PC-3 (cell line): ENCODE results near the gene CLDN9. TPM values are rescaled to one million over a fixed set of nuclear protein-coding genes. Genes with fewer than 3 reads are reported as not detected.
A peak's percentile ranks its signal among the peaks of the same experiment; 100 is the strongest.

ENCODE experiments used
- ATAC-seq: fragments of 200-7000 bp; cut with Tn5 transposase; 2 replicates; pipeline ENCODE4 v1.9.1; 2020; ENCODE audit warnings: mild to moderate bottlenecking, moderate library complexity
- BruUV-seq: library from RNA; stranded (reverse); fragments of 400-500 nt; replicated peaks from 2 replicates; lab custom pipeline; 2021; lab: Mats Ljungman, UMichigan
- CTCF ChIA-PET: fragments of 300-600 bp; sonication (Branson Sonifier 250); formaldehyde crosslinking; loops from one replicate; lab custom pipeline; 2022; ENCODE audit warnings: antibody characterized with exemption; lab: Charles Lee
- POLR2A ChIA-PET: fragments of 300-600 bp; sonication (Branson Sonifier 250); formaldehyde crosslinking; loops from one replicate; lab custom pipeline; 2022; ENCODE audit warnings: antibody characterized with exemption; ENCODE audit not compliant: unreplicated experiment; lab: Charles Lee
- DNase-seq: peaks from one replicate; pipeline ENCODE4 v3.0.0-alpha.2; 2015
- H2AFZ ChIP-seq: fragments of 300-600 bp; sonication (generic); 2 replicates; pipeline ENCODE4 v1.6.0; 2016; ENCODE audit warnings: antibody characterized with exemption, low read length
- H3F3A ChIP-seq: fragments of 300-600 bp; sonication (generic); one replicate; pipeline ENCODE4 v1.6.0; 2017; ENCODE audit warnings: antibody characterized with exemption, low read length, control low read depth, mild to moderate bottlenecking; ENCODE audit not compliant: unreplicated experiment
- H3K27ac ChIP-seq: fragments of 300-600 bp; sonication (generic); 2 replicates; pipeline ENCODE4 v1.5.1; 2016; ENCODE audit warnings: mild to moderate bottlenecking, low read length
- H3K27me3 ChIP-seq: fragments of 300-600 bp; sonication (generic); 2 replicates; pipeline ENCODE4 v1.6.1; 2016; ENCODE audit warnings: low read length, mixed read lengths
- H3K36me3 ChIP-seq: fragments of 300-600 bp; sonication (generic); 2 replicates; pipeline ENCODE4 v1.6.1; 2016; ENCODE audit warnings: low read depth, mixed run types, low read length, mixed read lengths
- H3K4me1 ChIP-seq: fragments of 300-600 bp; sonication (generic); 2 replicates; pipeline ENCODE4 v1.5.1; 2016; ENCODE audit warnings: low read length; ENCODE audit not compliant: insufficient read depth
- H3K4me2 ChIP-seq: fragments of 300-600 bp; sonication (generic); 2 replicates; pipeline ENCODE4 v1.6.0; 2016; ENCODE audit warnings: low read length
- H3K4me3 ChIP-seq: fragments of 300-600 bp; sonication (generic); 2 replicates; pipeline ENCODE4 v1.5.1; 2016; ENCODE audit warnings: mild to moderate bottlenecking, low read length, mixed read lengths
- H3K79me2 ChIP-seq: fragments of 300-600 bp; sonication (generic); 2 replicates; pipeline ENCODE4 v1.6.1; 2017; ENCODE audit warnings: low read length, mixed read lengths
- H3K9ac ChIP-seq: fragments of 300-600 bp; sonication (generic); 2 replicates; pipeline ENCODE4 v1.6.0; 2016; ENCODE audit warnings: mild to moderate bottlenecking, low read length
- H3K9me2 ChIP-seq: fragments of 300-600 bp; sonication (generic); replicated peaks from 2 replicates; pipeline ENCODE4 v1.6.1; 2016; ENCODE audit warnings: mixed run types, low read length, mixed read lengths
- H3K9me3 ChIP-seq: fragments of 300-600 bp; sonication (generic); 2 replicates; pipeline ENCODE4 v1.6.1; 2016; ENCODE audit warnings: low read length, mixed read lengths
- H4K20me1 ChIP-seq: fragments of 300-600 bp; sonication (generic); 2 replicates; pipeline ENCODE4 v1.6.1; 2016; ENCODE audit warnings: low read length, mixed read lengths
- EZH2 ChIP-seq: fragments of 300-600 bp; sonication (generic); IDR thresholded peaks from one replicate; pipeline ENCODE4 v1.6.1; 2017; ENCODE audit warnings: antibody characterized with exemption, mild to moderate bottlenecking, low read length; ENCODE audit not compliant: unreplicated experiment
- EZH2phosphoT487 ChIP-seq: fragments of 300-600 bp; sonication (generic); IDR thresholded peaks from 2 replicates; pipeline ENCODE4 v1.6.1; 2018; ENCODE audit warnings: mild to moderate bottlenecking, antibody characterized with exemption, low read length, borderline replicate concordance
- intact Hi-C: fragments of 100-400 bp; cut with micrococcal nuclease; formaldehyde crosslinking; loops from 2 replicates; pipeline ENCODE4 v1.9.0; 2023
- total RNA-seq: library from RNA; depleted of rRNA; stranded (reverse); fragments of >200 nt; gene quantifications from 2 replicates; pipeline ENCODE4 v1.2.3, GENCODE V29; 2014
- TF ChIP-seq, protein P1 (sequence below): fragments of 300-600 bp; sonication (generic); conservative IDR thresholded peaks from 2 replicates; pipeline ENCODE4 v1.5.1; 2017; ENCODE audit warnings: antibody characterized with exemption, low read depth, mild to moderate bottlenecking, low read length

CLDN9 gene
- total RNA-seq, 1 experiment from 2014 or later, result 0.33 TPM

DNA sequence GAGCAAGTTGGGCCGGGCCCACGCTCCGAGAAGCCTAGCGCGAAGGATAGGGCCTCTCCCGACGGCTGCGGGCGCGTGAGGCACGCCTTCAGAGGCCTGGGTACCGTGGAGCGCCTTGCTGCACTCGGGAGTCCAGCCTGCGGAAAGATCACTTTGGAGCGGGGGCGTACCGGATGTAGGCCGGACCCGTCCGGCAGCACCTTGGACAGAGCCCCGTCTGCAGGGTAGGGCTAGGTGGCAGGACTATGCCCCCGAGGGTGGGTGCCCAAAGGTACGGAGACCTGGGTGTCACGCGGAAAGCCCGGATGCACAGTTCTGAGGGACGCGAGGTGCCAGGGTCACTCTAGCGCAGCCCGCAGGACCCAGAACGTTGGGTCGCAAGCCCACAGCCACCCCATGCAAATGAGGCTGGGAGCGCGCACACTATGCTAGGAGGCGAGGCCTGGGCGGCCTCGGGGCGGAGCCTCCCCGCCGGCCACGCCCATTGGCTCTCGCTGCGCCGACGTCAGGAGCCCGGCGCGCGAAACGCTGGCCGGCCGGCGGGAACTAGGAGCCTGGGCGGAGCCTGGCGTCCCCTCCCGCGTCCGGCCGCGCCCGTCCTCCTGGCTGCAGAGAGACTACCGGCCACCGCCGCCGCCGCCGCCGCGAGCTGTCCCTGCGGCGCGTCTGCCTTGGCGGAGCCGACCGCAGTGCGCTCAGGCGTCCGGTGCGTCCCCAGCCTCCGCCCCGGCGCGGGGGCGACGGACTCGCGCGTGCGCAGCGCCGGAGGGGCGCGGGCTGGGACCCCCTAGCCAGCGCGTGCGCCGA lies 43.8 kb upstream of the CLDN9 start, which contains the start of gene PAQR4:
PAQR4 (plus strand) TSS at position 611 of the 807 bp plus-strand sequence. CDS start 327 bp downstream, outside the sequence.
- Histone ChIP-seq H3K9ac (peak within 1 kb of the TSS; percentile 87), H3K27ac (peak within 1 kb of the TSS; percentile 43), H3K4me1 (peaks cover 22% of the 10 kb centered on the region; the same call in 1 of the 2 replicates), H3K9me3 (no peaks in the 10 kb centered on the region), H3K27me3 (no peaks in the 10 kb centered on the region), H3K36me3 (no peaks in the 10 kb centered on the region), H3K9me2 (no peaks in the 10 kb centered on the region), H3K4me2 (peak within 1 kb of the TSS; percentile 94), H3K4me3 (peak within 1 kb of the TSS; percentile 85), H2AFZ (peak within 1 kb of the TSS; percentile 50), H3F3A (no peaks in the 10 kb centered on the region), H4K20me1 (peaks cover 12% of the 10 kb centered on the region), H3K79me2 (peaks cover 10% of the 10 kb centered on the region; the same call in 1 of the 2 replicates)
- CTCF ChIA-PET, result interaction anchor here (0.6 kb wide), 1 partner anchor 59 kb away, joined by 3 read pairs; no protein-coding TSS in a partner anchor
- TF ChIP-seq, protein P1, sequence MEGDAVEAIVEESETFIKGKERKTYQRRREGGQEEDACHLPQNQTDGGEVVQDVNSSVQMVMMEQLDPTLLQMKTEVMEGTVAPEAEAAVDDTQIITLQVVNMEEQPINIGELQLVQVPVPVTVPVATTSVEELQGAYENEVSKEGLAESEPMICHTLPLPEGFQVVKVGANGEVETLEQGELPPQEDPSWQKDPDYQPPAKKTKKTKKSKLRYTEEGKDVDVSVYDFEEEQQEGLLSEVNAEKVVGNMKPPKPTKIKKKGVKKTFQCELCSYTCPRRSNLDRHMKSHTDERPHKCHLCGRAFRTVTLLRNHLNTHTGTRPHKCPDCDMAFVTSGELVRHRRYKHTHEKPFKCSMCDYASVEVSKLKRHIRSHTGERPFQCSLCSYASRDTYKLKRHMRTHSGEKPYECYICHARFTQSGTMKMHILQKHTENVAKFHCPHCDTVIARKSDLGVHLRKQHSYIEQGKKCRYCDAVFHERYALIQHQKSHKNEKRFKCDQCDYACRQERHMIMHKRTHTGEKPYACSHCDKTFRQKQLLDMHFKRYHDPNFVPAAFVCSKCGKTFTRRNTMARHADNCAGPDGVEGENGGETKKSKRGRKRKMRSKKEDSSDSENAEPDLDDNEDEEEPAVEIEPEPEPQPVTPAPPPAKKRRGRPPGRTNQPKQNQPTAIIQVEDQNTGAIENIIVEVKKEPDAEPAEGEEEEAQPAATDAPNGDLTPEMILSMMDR, result no peak
- TF ChIP-seq EZH2phosphoT487 (no peak), EZH2 (no peak)
- no TSS peak for BruUV-seq
- intact Hi-C loops, result loop anchor here (10.0 kb wide), 1 partner anchor 64 kb away; no protein-coding TSS in a partner anchor
- POLR2A ChIA-PET, result no interaction called here
- ATAC-seq (peak; percentile 72), DNase-seq (peak; percentile 92)

DNA sequence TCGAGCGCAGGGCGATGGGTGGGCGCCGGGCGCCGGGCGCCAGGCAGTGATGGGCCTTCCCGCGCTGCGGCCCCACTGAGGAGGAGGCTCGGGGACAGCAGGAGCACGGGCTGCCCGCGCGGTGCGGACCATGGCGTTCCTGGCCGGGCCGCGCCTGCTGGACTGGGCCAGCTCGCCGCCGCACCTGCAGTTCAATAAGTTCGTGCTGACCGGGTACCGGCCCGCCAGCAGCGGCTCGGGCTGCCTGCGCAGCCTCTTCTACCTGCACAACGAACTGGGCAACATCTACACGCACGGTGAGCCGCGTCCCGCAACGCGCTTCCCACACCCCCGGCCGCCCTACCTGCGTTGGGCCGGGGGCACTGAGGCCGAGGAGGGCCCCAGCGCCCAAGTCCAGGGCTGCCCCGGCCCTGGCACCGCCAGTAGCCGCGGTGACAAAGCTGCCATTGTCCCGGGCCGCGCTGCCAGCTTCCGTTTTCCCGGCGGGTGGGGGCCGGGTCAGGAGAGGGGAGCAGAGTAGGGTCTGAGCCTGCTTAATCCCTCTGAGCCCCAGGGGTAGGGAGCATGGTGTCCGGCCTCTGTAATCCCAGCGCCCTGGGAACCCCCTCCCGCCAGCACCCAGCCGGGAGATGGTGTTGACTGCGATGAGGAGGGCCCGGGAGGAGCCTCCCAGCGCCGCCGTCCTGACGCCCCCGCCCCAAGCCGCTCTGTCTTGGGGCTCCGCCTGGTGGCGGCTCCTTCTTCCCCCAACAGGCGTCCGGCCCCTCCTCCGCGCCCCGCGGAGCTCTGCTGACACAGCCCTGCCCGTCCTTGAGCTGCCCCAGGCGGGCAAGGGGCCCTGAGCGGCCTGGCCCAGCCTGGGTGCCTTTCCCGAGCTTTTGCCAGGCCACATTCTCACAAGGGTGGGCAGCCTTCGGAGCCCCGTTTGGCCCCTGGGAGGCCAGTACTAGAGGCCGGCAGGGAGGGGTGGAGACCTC lies 42.9 kb upstream of the CLDN9 start:
- peak overlapping the region; percentile 94 for H3K4me2 ChIP-seq
- DNase-seq, result peak; percentile 66
- no peaks in the 10 kb centered on the region for H3K9me2 ChIP-seq
- H2AFZ ChIP-seq, result peak overlapping the region; percentile 48; the same call in 1 of the 2 replicates
- TF ChIP-seq EZH2phosphoT487, result no peak
- TF ChIP-seq, protein P1, result peak; percentile 52
- intact Hi-C loops, result loop anchor here (10.0 kb wide), 1 partner anchor 65 kb away; no protein-coding TSS in a partner anchor
- ATAC-seq, result peak; percentile 43
- ChIA-PET POLR2A (no interaction called here), CTCF (interaction anchor here (0.6 kb wide), 1 partner anchor 58 kb away, joined by 3 read pairs; no protein-coding TSS in a partner anchor)
- H3K9me3 ChIP-seq, result no peaks in the 10 kb centered on the region
- no peaks in the 10 kb centered on the region for H3K27me3 ChIP-seq
- peaks cover 16% of the 10 kb centered on the region; the same call in 1 of the 2 replicates for H3K4me1 ChIP-seq
- H3K79me2 ChIP-seq, result peaks cover 10% of the 10 kb centered on the region; the same call in 1 of the 2 replicates
- H3K4me3 ChIP-seq, result peak overlapping the region; percentile 85
- H3K9ac ChIP-seq, result peak overlapping the region; percentile 87
- H4K20me1 ChIP-seq, result peaks cover 12% of the 10 kb centered on the region
- BruUV-seq, result no TSS peak
- H3K27ac ChIP-seq, result peak overlapping the region; percentile 43
- H3F3A ChIP-seq, result no peaks in the 10 kb centered on the region
- H3K36me3 ChIP-seq, result no peaks in the 10 kb centered on the region
